Stimulated activated naive CD4-positive, alpha-beta T cell (primary cell): ENCODE measurements around the gene ARF1.

Experiments
- DNase-seq, 6 experiments: peaks; one replicate each; lab custom pipeline; 2025; lab: John Stamatoyannopoulos, UW

Gene ARF1

GRCh38 chr1:228071839-228072657, 10.5 kb upstream of the ARF1 start:
- DNase-seq = no peak

DNA sequence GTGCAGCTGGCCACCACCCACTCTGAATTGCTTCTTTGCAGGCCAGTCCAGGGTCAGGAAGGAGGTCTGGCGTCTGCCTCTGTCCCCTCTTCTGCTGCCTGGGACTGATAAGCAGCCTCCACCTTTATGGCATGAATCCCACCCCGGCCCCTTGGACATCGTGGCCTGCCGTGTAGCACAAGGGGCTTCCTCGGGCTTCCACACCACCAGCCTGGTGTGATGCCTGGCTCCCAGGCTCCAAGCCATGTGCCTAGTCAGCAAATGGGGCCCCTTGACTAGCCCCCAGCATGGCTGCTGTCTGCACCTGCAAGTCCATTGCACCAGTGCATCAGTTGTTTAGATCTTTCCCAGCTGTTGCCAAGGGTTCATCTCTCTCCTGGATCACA, 9.9 kb upstream of the ARF1 start:
- DNase-seq = no peak

DNA sequence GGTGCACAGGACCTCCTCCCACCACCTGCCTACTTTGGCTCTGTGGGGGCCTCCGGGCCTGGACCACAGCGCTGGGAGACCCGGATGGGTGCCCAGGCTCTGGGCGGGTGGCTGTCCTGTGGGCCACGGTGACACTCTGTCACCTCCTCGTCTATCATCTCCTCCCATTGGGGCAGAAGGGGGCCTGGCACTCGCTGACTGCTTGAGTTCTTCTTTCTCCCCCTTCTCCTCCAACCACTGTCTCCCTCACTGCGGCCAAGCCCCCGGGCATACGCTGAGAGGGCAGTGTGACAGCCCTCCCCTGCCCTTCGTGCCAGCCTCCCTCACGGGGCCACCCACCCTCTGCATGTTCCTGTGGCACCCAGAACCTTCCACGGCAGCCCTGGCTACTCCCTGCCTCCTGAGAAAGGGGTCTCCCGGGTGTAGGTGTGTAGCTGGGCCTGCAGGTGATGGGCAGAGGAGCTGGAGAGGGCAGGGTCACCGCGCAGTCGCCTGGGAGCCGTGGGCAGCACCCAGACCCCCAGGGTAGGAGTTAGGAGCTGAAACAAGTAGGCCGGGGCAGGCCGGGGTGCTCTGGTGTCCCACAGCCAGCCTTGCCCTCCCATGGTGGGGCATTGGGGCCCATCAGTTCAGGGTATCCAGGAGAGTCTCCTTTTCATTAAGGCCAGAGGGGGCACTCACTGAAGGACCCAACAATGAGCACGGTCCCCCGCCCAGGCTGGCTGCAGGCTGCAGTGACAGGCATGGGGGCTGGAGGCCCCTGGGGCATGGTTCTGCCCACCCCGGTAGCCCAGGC, 9.2 kb upstream of the ARF1 start:
- no peak for DNase-seq

DNA sequence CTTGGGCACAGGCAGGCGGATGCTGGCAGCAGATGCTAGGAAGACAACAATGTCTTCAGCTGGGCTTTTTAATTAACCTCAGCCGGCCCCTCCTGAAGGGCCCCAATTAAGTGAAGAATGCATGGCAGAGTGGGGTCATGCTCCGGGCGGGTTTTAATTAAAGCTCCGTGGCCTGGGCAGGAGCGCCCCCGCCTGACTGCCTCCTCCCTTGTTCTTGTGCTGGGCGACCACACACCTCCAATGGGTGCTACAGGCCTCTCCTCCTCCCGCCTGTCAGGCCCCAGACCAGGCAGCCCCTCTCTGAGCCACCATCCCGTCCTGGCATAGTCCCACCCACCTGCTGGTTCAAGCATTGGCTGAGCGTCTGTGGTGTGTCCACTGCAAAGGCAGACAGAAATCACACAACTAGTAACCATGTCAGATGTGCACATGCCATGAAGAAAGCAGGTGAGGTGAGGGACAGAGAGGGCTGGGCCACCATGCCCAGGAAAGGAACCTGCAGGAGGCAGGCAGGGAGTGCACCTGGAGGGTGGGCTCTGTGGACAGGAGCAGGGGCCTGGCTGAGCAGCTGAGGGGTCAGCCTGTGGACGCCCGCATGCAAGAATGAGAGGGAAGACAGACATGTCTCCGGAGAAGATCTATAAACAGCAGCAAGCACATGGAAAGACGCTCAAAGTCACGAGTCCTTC, 8.5 kb upstream of the ARF1 start:
- no peak for DNase-seq

GRCh38 chr1:228074954-228075730, 7.4 kb upstream of the ARF1 start:
- no peak for DNase-seq

DNA sequence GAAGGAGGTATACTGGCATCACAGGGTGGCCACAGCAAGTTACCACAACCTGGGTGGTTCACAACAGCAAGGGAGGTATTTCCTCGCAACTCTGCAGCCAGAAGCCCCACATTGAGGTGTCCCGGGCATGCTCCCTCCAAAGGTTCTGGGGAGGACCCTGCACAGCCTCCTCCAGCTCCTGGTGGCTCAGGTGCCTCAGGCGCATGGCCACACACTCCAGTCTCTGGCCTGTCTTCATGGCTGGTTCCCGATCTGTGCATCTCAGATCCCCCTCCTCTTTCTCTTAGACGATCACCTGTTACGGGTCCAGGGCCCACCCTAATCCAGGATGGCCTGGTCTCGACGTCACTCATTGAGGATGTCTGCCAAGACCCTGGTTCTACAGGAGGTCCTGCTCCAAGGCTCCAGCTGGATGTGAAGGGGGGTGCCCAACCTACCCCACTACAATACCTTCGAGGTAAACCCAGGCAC, 6.7 kb upstream of the ARF1 start:
- no peak for DNase-seq

- no peak for DNase-seq
These were observed 5.6 kb upstream of the ARF1 start for GRCh38 chr1:228076796-228077430.

DNA sequence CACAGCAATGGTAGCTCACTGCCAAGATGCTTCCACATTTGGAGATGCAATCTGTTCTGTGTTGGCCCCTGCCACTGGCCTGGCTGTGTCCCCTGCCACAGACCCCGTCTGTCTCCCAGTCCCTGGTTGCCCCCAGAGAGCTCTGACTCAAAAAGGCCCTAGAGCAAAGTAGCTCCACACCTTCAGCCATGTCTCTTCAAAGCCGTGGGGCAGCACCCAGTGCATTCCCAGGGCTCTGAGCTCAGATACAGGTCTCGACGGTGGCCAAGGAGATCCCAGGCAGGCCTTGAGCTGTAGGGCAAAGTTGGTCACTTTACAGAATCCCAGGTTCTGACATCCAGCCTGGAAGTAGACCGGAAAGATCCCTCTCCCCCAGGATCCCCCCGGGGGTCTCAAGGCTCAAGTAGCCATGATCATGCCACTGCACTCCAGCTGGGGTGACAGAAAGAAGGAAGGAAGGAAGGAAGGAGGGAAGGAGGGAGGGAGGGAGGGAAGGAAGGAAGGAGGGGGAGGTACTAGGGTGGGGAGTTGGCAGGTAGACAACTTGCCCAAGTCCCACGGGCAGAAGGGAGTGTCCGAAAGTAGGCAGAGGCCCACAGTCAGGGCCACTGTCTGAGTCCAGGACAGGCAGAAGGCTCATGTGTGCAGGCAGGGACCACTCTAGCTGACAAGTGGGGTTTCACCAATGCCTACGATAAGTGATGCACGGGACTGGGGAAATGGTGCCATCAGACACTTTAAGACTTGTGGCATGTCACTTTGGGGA, 4.8 kb upstream of the ARF1 start:
- DNase-seq = no peak

DNA sequence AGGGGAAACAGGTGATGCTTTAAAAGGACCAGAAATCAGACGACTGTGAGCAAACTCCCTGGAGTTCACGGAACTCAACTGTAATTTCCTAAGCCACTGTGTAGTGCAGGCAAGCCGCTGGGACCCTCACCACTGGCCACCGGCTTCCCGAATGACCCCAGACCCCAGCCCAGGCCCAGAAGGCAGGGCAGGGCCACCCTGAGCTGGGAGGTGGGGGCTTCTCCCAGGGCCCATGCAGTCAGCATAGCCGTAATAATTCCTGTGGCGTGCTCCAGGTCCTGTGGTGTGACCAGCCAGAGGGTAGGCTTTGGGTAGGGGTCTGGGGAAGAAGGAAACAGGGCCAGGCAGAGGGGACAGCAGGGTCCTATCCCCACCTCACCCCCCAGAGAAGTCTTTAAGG, 3.5 kb upstream of the ARF1 start:
- no peak for DNase-seq

- DNase-seq = no peak
These were observed 2.8 kb upstream of the ARF1 start for GRCh38 chr1:228079601-228080263.

- DNase-seq = peak in 1 of 6 experiments; percentile 9
These were observed 1.4 kb upstream of the ARF1 start for GRCh38 chr1:228081144-228081543.

DNA sequence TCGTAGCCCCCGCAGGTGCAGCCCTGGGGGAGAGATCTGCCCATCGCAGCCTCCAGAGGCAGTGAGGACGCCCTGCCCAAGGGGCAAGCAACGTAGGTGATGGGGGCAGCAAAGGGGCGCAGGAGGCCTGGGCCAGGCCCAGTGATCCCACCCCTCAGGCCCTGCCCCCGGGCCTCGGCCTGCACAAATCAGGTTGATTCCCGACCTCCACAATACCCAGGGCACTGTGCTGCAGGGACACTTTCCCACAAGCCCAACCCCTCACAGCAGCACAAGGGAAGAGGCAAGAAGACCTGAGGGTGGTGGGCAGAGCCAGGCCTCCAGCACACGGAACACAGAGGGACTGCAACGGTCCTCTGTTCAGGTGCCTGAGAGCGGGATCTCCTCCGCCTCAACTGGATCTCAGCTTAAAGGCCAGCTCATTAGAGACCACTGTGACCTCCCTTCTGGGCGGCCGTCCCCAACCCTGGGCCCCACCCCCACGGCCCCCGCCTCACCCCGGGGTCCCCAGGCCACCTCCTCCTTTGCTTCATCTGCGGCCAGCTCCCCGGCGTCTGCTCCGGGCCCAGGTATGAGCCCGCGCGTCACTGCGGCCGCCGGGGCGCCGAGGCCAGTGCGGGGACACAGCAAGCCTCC, 812 bp upstream of the ARF1 start:
- peak in 1 of 6 experiments; percentile 56 for DNase-seq

DNA sequence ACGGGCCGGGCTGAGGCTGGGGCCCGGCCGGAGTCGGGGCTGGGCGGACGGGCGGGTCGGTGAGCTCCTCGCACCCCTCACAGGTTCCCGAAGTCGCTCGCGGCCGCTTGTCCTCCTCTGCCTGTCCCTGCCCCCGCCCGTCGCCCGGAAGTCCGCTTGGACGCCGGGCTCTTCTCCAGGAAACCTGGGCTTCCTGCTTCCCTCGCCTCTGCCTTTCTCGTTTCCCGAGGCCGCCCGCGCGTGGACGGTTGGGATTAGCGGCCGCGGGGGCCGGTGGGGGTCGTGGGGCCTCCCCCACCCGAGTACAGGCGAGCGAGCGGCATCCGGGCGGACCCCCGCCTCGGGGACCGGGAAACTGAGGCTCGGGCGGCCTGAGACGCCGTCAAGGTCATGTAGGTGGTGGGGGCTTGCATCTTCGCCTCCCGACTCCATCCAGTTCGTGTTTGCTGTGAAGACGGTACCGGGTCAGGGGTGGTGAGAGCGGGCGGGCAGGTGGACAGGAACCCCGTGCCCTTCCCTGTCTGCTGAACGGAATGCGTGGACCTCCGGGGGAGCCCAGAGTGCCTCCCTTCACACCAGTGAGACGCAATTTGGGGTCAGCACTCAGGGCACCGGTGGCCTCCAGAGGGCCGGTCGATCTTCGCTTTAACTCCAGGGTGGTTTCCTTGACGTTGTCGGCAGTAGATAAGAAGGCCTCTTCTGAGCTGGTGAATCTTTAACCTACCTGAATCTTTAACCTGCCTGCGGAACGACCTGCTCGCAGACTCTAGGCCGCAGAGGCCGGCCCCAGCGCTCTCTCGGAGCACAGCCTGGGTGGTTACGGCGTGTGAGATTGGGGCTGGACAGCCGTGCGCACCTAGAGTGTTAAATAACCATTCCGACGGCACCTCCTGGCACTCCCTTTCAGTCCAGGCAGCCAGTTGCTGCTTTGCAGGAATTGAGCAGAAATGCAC, 686 bp downstream of the ARF1 start:
- DNase-seq = peak in 5 of 6 experiments; percentile 29 to 50 (median 48)

DNA sequence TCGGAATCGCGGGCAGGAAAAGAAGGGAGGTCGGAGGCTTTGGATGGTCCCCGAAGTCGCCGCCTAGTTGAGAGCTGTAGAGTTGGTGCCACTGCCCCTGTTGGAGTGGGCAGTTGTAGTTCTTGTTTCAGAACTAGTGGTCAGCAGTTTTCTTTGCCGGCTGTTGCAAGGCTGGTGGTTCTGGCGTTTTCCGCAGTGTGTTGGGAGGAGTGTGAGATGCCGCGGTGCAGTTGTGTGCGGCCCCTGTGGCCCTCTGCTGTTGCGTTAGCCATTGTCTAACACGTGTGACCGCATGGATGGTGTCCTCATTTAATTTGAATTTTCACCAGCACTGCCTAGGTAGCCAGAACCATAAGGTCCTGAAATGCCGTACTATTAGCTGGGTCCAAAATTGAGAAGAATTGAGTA, 1.4 kb downstream of the ARF1 start:
- no peak for DNase-seq

- no peak for DNase-seq
These were observed 1.8 kb downstream of the ARF1 start for GRCh38 chr1:228084325-228084724.

GRCh38 chr1:228084797-228085196, 2.3 kb downstream of the ARF1 start:
- DNase-seq = no peak

DNA sequence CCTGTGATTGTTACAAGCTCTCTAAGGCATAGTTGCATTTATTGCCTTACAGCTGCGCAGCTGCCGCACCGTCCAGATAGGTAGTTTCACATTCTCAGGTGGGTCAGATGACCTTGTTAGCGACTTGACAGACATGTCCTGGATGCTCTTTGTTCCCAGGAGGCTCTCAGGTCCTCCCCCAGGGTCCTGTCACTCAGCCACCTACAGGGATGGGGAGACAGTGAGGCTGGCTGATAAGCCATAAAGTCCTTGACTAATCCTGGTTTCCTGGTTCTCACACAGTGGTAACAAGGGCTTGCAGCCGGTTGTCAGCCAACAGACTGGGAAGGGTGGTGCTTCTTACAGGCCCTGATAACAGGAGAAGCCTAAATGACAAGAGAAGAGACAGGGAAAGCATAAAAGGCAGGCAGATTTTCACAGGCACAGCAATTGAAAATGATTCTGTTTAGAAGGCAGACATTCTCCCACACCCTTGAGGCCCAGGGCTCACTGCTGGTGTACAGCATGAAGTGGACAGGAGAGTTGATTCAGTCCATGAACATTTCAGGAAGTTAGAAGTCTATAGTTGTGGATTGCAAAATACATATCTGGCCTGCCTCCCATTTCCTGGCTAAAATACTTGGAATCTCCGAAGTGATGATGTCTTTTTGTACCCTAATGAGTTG, 2.9 kb downstream of the ARF1 start:
- DNase-seq = no peak

DNA sequence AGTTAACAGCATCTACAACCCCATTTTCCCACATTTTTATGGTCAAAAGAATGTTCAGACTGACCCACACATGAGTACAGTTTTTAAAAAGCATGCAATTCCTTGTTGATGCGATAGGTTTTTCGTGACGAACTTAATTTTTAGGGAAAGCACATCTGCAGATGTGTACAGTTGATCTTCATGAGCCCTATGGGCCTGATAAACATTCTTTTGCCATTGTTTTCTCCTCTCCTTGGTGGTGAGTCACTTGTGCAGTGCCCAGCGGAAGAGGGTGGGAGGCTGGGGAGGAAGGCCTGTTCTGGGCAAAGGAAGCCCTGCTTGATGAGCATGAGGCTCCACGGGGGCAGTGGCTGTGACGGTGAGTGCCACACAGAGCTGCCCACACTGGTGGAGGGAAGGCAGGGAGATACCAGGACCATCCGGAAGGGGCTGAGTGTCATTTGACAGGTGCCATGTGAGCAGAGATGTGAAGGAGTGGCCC, 5.3 kb downstream of the ARF1 start:
- DNase-seq = no peak
